ENCODE results near the gene GOLGA8A. TPM values are rescaled to one million over a fixed set of nuclear protein-coding genes. Genes with fewer than 3 reads are reported as not detected.
"Not testable (repeated sequence)": the region's sequence is repeated elsewhere in the genome, so short reads cannot be mapped to it uniquely, and the experiment has no call there.

Gene GOLGA8A
- polyA plus RNA-seq, 3 donors: 88.4 to 149 (median 102) TPM

DNA sequence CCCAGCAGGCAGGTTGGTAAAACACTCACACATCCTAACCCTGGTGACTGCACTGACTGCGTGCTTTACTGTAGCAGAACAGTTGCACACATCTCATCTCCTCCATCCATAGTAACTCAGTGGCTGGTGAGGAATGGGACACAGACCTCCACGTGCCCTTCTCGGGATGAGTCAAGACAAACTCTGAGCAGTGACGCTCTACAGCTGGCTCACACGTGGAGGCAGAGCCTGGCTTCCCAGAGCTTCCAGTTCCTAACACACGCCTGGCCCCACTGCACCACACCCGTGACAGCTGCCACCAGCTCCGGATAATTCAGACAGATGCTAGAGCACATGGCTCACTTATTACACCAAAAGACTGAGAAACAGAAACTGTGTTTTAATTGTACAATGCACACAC lies 7.0 kb downstream of the GOLGA8A start:
- not testable (repeated sequence) for DNase-seq (ENCODE audit: extremely low read depth in 1 of 11, low read depth in 9 of 11, low spot score in 4 of 11)

DNA sequence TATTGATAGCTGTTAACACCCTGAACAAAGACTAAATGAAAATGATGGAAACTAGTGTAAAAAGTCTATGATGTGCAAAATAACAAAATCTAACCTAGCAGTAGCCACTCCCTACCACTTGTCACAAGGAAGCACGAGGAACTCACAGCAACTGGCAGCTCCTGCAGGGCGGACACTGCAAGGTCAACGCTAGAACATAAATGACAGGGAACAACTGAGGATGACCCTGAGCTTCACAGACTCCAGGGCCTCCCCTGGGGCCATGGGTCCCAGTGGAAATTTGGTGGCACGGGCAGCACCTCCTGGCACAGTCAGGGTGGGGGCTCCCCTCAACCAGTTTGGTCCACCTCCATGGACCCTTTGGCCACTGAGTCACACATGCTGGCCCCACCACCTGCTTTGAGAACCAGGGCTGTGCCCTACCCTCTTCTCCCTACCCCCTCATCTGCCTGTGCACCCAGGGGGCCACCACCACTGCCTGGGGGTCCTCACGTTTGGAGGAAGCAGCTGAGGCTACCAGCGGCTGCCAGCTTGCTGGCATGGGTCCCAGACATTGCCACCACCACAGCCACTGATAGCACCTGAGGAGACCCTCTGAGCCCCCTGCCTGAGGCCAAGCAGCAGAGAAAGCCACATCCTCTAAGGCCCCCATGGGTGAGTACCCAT lies 14.1 kb downstream of the GOLGA8A start:
- DNase-seq (ENCODE audit: extremely low read depth in 1 of 11, low read depth in 9 of 11, low spot score in 4 of 11): not testable (repeated sequence)

DNA sequence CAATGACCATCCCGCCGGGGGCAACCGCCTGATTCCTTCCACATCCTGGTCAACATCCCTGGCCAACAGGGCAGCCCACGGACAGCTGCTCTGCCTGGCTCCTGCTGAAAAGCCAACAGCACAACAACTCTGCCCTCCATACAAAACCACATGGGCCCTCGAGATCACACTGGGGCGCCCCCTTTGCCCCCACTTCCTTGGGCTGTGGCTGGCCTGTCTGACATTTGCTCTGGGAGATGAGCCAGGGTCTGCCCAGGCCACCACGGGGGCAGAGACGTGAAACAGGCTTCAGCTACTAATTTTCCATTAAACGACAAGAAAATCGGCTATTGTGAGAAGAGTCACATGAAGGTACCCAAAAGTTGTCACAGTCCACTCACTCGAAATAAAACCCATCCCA lies 16.7 kb downstream of the GOLGA8A start:
- DNase-seq (ENCODE audit: extremely low read depth in 1 of 11, low read depth in 9 of 11, low spot score in 4 of 11): not testable (repeated sequence)

DNA sequence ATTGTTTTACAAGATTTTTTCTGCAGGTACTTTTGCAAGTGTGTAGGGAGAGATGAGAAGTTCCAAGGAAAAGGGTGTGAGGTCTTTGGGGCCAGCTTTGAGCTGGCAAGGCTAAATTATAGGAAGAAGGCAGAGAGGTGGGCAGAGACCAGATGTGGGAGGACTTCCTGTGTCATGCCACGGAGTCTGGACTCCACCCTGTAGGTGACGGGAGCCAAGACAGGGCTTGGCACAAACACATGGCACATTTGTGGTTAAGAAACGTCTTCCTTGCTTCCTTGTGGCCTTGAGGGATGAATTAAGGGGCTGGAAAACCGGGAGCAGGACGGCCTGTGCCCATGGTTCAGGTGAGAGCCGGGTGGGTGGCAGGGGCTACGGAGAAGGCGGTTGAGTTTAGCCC lies 19.2 kb downstream of the GOLGA8A start:
- DNase-seq (ENCODE audit: extremely low read depth in 1 of 11, low read depth in 9 of 11, low spot score in 4 of 11): not testable (repeated sequence)

DNA sequence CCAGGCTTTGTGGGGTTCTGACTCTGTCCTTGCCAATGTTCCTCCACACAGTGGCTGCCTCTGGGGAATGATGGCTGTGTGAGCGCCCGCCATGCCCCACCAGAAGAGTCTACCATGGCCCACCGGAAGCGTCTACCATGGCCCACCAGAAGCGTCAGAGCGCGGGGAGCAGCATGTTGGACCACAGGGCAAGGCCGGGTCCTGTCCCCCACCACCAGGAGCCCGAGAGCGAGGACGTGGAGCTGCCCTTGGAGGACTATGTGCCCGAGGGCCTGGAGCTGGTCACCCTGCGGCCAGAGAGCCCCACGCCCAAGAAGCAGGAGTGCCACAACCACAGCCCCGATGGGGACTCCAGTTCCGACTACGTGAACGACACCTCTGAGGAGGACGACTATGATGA lies 28.1 kb downstream of the GOLGA8A start:
- DNase-seq (ENCODE audit: extremely low read depth in 1 of 11, low read depth in 9 of 11, low spot score in 4 of 11): not testable (repeated sequence)

DNA sequence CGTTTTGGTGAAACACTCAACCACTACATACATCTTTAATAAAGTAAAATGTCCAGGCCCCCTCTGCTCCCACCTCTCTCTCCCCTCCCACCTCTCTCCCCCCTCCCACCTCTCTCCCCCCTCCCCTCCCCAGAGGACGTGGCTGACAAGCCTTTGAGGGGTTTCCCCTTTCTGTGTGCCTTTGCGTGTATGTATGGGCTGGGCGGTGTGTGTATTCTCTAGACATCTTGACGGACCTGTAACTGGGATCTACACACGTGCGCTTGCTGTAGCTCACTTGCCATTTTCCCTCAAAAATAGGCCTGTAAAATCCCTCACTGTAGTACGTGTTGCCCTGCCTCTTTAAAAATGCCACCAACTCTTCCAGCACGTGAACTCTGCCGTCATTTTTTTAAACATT lies 28.6 kb downstream of the GOLGA8A start:
- DNase-seq (ENCODE audit: extremely low read depth in 1 of 11, low read depth in 9 of 11, low spot score in 4 of 11): not testable (repeated sequence)

DNA sequence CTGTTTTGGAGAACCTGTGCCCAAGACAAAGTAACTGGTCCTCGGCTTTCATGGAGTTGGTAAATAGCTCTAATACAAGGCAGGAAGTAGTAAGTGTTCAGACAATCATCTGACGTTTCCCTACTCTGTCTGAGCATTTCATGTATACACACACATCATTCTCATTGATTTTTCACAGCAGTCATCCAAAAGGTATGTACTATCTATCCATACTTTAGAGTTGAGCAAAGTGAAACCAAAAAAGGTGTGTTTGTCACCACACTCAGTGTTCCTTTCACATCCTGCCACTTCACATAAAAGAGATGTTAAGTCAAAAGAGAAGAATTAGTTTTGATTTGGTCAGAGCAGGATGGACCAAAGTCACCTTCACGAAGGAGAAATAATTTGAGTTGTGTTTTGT lies 33.7 kb downstream of the GOLGA8A start:
- not testable (repeated sequence) for DNase-seq (ENCODE audit: extremely low read depth in 1 of 11, low read depth in 9 of 11, low spot score in 4 of 11)

DNA sequence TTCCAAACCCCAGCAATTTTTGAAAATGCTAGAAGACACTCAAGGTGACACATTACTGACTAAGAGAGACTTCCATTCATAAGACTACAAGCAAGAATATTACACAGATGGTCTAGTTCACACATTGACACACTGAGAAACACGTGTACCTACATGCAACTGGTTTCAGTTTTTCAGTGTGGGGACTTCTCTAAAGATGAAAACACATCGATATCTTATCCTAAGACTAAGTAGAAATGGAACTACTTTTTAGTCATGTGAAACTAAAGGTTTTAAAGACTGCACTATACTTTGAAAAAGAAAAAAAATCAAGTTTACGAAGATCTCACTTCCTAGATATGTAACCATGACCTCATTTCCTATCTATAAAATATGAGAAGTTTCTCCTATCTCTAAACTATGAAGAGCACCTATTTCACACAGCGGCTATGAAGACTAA lies 34.4 kb downstream of the GOLGA8A start:
- not testable (repeated sequence) for DNase-seq (ENCODE audit: extremely low read depth in 1 of 11, low read depth in 9 of 11, low spot score in 4 of 11)

DNA sequence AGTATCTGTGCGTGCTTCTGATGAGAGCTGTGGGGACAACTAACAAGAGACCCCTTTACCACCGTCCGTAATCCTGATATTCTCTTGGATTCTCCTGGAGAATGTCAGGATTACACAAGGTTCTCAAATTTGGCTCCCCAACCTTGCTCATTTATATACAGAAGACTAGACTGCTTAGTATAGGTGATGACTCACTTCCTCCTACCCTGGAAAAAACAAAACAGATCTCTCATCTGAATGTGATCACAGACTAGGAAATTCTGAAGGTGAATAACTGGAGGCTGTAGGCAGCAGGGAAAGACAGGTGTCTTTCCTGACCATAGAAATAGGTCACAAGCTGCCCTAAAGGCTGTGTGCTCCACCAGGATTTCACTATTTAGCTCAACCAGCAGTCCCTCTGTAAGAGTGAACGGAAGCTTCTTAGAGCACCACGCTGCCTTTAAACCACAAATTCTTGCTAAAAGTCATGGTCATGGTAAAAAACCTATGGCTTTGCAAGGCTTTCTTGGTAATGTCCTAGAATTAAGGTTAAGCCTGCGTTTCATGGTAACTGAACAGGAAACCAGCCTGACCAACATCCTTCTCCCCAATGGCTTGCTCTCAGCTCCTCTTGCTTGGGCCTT lies 39.9 kb downstream of the GOLGA8A start:
- DNase-seq (ENCODE audit: extremely low read depth in 1 of 11, low read depth in 9 of 11, low spot score in 4 of 11): not testable (repeated sequence)

DNA sequence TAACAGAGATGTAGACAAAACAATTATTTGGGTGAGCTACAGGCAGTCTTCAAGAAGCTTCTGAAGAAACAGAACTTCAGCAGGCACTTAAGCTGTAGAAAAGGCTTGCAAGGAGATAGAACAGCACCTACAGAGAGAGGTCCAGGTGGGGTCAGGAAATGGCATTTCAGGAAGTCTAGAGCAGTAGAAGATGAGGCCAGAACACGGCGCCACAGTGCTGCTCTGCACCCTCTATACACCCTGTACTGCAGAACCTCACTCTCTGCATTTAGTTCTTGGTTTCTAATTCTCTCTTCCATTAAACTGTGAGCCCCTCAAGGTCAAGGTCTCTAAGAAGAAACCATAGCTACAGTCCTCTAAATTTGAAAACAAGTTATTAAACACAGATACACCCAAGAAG lies 44.6 kb downstream of the GOLGA8A start:
- DNase-seq (ENCODE audit: extremely low read depth in 1 of 11, low read depth in 9 of 11, low spot score in 4 of 11): not testable (repeated sequence)

DNA sequence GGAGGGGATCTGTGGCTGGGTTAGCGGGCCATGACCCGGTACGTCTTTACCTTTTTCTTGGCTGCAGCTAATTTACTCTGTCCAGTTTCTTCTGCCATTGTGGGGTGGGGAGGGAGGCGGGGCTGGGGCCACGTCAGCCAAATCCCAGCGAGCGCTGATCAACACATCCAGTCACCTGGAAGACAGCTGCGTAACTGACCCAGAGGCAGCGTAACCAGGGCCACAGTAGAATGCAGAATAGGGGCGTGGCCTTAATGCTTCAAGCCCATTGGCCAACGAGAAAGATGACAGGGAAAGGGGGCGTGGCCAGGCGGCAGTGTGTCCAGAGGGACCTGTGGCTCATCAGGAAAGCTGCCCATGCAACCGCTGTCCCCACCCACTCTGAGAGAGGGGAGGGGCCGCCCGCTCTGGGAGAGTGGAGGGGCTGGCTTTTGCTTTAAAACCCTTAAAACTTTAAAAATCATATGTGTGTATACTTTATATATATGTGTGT lies 48.0 kb downstream of the GOLGA8A start:
- DNase-seq (ENCODE audit: extremely low read depth in 1 of 11, low read depth in 9 of 11, low spot score in 4 of 11): not testable (repeated sequence)

Other genes starting within 250 kb of the GOLGA8A start
- gene KATNBL1, start 227.7 kb downstream of the GOLGA8A start, polyA plus RNA-seq (ENCODE audit: insufficient read length in 3 of 3): 10 to 100 TPM; 49.7 to 91.1 (median 62.5) TPM
- gene EMC4, start 212.8 kb downstream of the GOLGA8A start, polyA plus RNA-seq (ENCODE audit: insufficient read length in 3 of 3): 100 to 1,000 TPM; 123 to 132 (median 131) TPM
- gene SLC12A6, start 100.0 kb downstream of the GOLGA8A start, polyA plus RNA-seq (ENCODE audit: insufficient read length in 3 of 3): 10 to 100 TPM; 21.0 to 32.7 (median 25.1) TPM
- 100 to 1,000 TPM; 125 to 152 (median 148) TPM for gene NOP10, start 94.7 kb downstream of the GOLGA8A start, polyA plus RNA-seq (ENCODE audit: insufficient read length in 3 of 3)
- gene NUTM1, start 94.5 kb downstream of the GOLGA8A start, polyA plus RNA-seq (ENCODE audit: insufficient read length in 3 of 3): under 1 TPM; 0.03 to 0.12 (median 0.05) TPM
- gene LPCAT4, start 70.6 kb downstream of the GOLGA8A start, polyA plus RNA-seq (ENCODE audit: insufficient read length in 3 of 3): 10 to 100 TPM; 36.8 to 44.0 (median 43.6) TPM
- 100 to 1,000 TPM in 2 of 3 donors, 10 to 100 TPM in 1; 77.9 to 243 (median 136) TPM for gene GOLGA8B, start 145.8 kb upstream of the GOLGA8A start, polyA plus RNA-seq (ENCODE audit: insufficient read length in 3 of 3)

Data from renal cortex interstitium (tissue), 11 donors.